Activated CD4-positive, alpha-beta memory T cell treated with anti-CD3 and anti-CD28 coated beads, Interleukin-2, amount 10 ng/mL, durations not matched to agents 7 days and 5 days (primary cell): ENCODE results near the gene MYH11. TPM values are rescaled to one million over a fixed set of nuclear protein-coding genes. Genes with fewer than 3 reads are reported as not detected.
A peak's percentile ranks its signal among the peaks of the same experiment; 100 is the strongest.

Source experiments
- CTCF ChIA-PET: fragments of 350-600 bp; sonication (Branson Sonifier 250); formaldehyde crosslinking; loops from one replicate; lab custom pipeline; 2021; ENCODE audit warnings: antibody characterized with exemption, inconsistent platforms; lab: Charles Lee
- POLR2A ChIA-PET: fragments of 350-600 bp; sonication (Branson Sonifier 250); formaldehyde crosslinking; loops from one replicate; lab custom pipeline; 2021; ENCODE audit warnings: antibody characterized with exemption; lab: Charles Lee
- DNase-seq: peaks from one replicate; pipeline ENCODE4 v3.0.0-alpha.2; 2020
- H3K27ac Mint-ChIP-seq: one replicate; pipeline ENCODE4 v1.8.0; 2021; ENCODE audit warnings: mild to moderate bottlenecking, mixed read lengths
- H3K27me3 Mint-ChIP-seq: one replicate; pipeline ENCODE4 v1.8.0; 2021; ENCODE audit warnings: mixed read lengths
- H3K36me3 Mint-ChIP-seq: one replicate; pipeline ENCODE4 v1.8.0; 2021; ENCODE audit warnings: low read depth, mixed read lengths
- H3K4me1 Mint-ChIP-seq: one replicate; pipeline ENCODE4 v1.8.0; 2021; ENCODE audit warnings: mixed read lengths
- H3K4me3 Mint-ChIP-seq: one replicate; pipeline ENCODE4 v1.8.0; 2021; ENCODE audit warnings: mild to moderate bottlenecking, mixed read lengths
- H3K9me3 Mint-ChIP-seq: one replicate; pipeline ENCODE4 v1.8.0; 2021; ENCODE audit warnings: mixed read lengths
- total RNA-seq, 2 experiments: library from RNA; stranded (reverse); gene quantifications; one replicate each; pipeline ENCODE4 v1.2.3, GENCODE V29; 2021

The MYH11 gene
- total RNA-seq, 2 experiments from 2014 or later: 0.08 to 0.10 TPM

- H3K9me3 Mint-ChIP-seq: no peaks in the 10 kb centered on the region
- ChIA-PET CTCF (interaction anchor here (0.6 to 1.3 kb wide), 3 partner anchors 8 to 363 kb away, joined by 3 to 4 read pairs (median 3); no protein-coding TSS in a partner anchor), POLR2A (no interaction called here)
- no peak for DNase-seq
- no peak overlapping the region for H3K4me3 Mint-ChIP-seq
- no peaks in the 10 kb centered on the region for H3K36me3 Mint-ChIP-seq
- H3K27ac Mint-ChIP-seq: no peak overlapping the region
- peaks cover 24% of the 10 kb centered on the region for H3K27me3 Mint-ChIP-seq
- peaks cover 2% of the 10 kb centered on the region for H3K4me1 Mint-ChIP-seq
Observed at GRCh38 chr16:15764112-15764511, 92.7 kb downstream of the MYH11 start.

GRCh38 chr16:15760129-15760528 is 96.7 kb downstream of the MYH11 start:
- no peaks in the 10 kb centered on the region for H3K36me3 Mint-ChIP-seq
- no peaks in the 10 kb centered on the region for H3K9me3 Mint-ChIP-seq
- H3K4me1 Mint-ChIP-seq: peaks cover 5% of the 10 kb centered on the region
- POLR2A ChIA-PET: no interaction called here
- H3K27me3 Mint-ChIP-seq: peaks cover 22% of the 10 kb centered on the region
- no peak for DNase-seq
- no peak overlapping the region for H3K4me3 Mint-ChIP-seq
- H3K27ac Mint-ChIP-seq: no peak overlapping the region
- CTCF ChIA-PET: interaction anchor here (1.2 to 1.4 kb wide), 2 partner anchors 13 to 367 kb away, joined by 3 read pairs; no protein-coding TSS in a partner anchor

- CTCF ChIA-PET: interaction anchor here (0.7 kb wide), 3 partner anchors 211 to 428 kb away, joined by 3 to 4 read pairs (median 3); no protein-coding TSS in a partner anchor
- POLR2A ChIA-PET: no interaction called here
- no peak for DNase-seq
- H3K27ac Mint-ChIP-seq: no peak overlapping the region
- peaks cover 15% of the 10 kb centered on the region for H3K27me3 Mint-ChIP-seq
- H3K4me3 Mint-ChIP-seq: no peak overlapping the region
- no peaks in the 10 kb centered on the region for H3K36me3 Mint-ChIP-seq
- no peaks in the 10 kb centered on the region for H3K9me3 Mint-ChIP-seq
- peaks cover 5% of the 10 kb centered on the region for H3K4me1 Mint-ChIP-seq
Observed at GRCh38 chr16:15759070-15759469, 97.8 kb downstream of the MYH11 start.

DNA sequence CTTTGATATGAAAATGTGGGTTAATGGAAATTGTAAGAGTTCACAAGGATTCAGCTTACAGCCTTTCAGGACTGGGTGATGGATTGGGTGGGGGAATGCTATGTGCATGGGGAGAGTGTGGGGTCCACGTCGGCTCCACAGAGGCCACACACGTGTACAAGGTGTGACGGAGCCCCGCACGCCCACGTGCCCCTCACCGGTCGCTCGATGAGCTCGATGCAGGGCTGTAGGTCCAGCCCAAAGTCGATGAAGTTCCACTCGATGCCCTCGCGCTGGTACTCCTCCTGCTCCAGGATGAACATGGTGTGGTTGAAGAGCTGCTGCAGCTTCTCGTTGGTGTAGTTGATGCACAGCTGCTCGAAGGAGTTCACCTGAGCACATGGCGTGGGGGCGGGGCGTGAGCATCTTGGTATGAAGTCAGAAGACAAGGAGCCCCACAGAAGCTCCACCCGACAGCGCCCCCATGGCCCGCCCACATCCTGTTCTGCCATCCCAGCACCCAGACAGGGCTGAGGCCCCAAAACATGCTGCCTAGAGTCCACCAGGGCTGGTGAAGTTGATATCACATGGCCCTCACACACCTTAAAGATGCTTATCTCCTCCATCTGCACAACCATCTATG is 99.1 kb downstream of the MYH11 start:
- Mint-ChIP-seq H3K9me3 (no peaks in the 10 kb centered on the region), H3K4me3 (no peak overlapping the region), H3K27ac (no peak overlapping the region), H3K4me1 (peaks cover 5% of the 10 kb centered on the region), H3K36me3 (no peaks in the 10 kb centered on the region), H3K27me3 (peaks cover 14% of the 10 kb centered on the region)
- ChIA-PET POLR2A (no interaction called here), CTCF (interaction anchor here (0.5 to 2.4 kb wide), 7 partner anchors 8 to 372 kb away, joined by 3 to 8 read pairs (median 4); no protein-coding TSS in a partner anchor)
- peak; percentile 30 for DNase-seq

- peaks cover 7% of the 10 kb centered on the region for H3K27me3 Mint-ChIP-seq
- H3K27ac Mint-ChIP-seq: no peak overlapping the region
- peaks cover 5% of the 10 kb centered on the region for H3K4me1 Mint-ChIP-seq
- POLR2A ChIA-PET: no interaction called here
- H3K4me3 Mint-ChIP-seq: no peak overlapping the region
- no peaks in the 10 kb centered on the region for H3K36me3 Mint-ChIP-seq
- DNase-seq: no peak
- CTCF ChIA-PET: interaction anchor here (0.7 to 2.4 kb wide), 9 partner anchors 9 to 372 kb away, joined by 3 to 8 read pairs (median 4); no protein-coding TSS in a partner anchor
- H3K9me3 Mint-ChIP-seq: no peaks in the 10 kb centered on the region
Observed at GRCh38 chr16:15757077-15757386, 99.8 kb downstream of the MYH11 start.

GRCh38 chr16:15754821-15755534 is 101.8 kb downstream of the MYH11 start:
- H3K9me3 Mint-ChIP-seq: no peaks in the 10 kb centered on the region
- no peak overlapping the region for H3K4me3 Mint-ChIP-seq
- DNase-seq: no peak
- POLR2A ChIA-PET: no interaction called here
- peaks cover 5% of the 10 kb centered on the region for H3K4me1 Mint-ChIP-seq
- H3K27me3 Mint-ChIP-seq: peaks cover under 1% of the 10 kb centered on the region
- H3K36me3 Mint-ChIP-seq: no peaks in the 10 kb centered on the region
- CTCF ChIA-PET: interaction anchor here (1.4 to 1.6 kb wide), 2 partner anchors 17 to 329 kb away, joined by 3 to 5 read pairs; no protein-coding TSS in a partner anchor
- no peak overlapping the region for H3K27ac Mint-ChIP-seq

- Mint-ChIP-seq H3K36me3 (no peaks in the 10 kb centered on the region), H3K27me3 (no peaks in the 10 kb centered on the region), H3K9me3 (no peaks in the 10 kb centered on the region), H3K4me3 (no peak overlapping the region), H3K27ac (no peak overlapping the region), H3K4me1 (peaks cover 4% of the 10 kb centered on the region)
- no peak for DNase-seq
- ChIA-PET POLR2A (no interaction called here), CTCF (no interaction called here)
Observed at GRCh38 chr16:15752717-15753488, 103.9 kb downstream of the MYH11 start.

DNA sequence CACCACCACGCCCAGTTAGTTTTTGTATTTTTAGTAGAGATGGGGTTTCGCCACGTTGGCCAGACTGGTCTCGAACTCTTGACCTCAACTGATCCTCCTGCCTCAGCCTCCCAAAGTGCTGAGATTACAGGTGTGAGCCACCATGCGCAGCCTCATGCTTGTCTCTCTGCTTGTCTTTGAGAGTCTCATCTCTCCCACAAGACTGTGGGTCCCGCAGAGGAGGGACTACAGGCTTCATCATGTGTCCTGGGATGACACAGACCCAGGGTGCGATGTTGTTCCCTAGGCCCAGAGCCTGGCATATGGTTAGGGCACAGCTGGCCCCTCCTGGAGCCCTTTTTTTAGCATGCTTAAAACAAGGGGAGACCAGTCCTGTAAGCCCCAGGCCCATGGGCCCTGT is 104.9 kb downstream of the MYH11 start:
- no peak overlapping the region for H3K4me3 Mint-ChIP-seq
- no peak for DNase-seq
- H3K9me3 Mint-ChIP-seq: no peaks in the 10 kb centered on the region
- no peaks in the 10 kb centered on the region for H3K4me1 Mint-ChIP-seq
- H3K36me3 Mint-ChIP-seq: no peaks in the 10 kb centered on the region
- POLR2A ChIA-PET: interaction anchor here (1.0 kb wide), 1 partner anchor 9 kb away, joined by 5 read pairs; no protein-coding TSS in a partner anchor
- H3K27me3 Mint-ChIP-seq: no peaks in the 10 kb centered on the region
- CTCF ChIA-PET: interaction anchor here (0.6 kb wide), 1 partner anchor 91 kb away, joined by 3 read pairs; no protein-coding TSS in a partner anchor
- H3K27ac Mint-ChIP-seq: no peak overlapping the region

DNA sequence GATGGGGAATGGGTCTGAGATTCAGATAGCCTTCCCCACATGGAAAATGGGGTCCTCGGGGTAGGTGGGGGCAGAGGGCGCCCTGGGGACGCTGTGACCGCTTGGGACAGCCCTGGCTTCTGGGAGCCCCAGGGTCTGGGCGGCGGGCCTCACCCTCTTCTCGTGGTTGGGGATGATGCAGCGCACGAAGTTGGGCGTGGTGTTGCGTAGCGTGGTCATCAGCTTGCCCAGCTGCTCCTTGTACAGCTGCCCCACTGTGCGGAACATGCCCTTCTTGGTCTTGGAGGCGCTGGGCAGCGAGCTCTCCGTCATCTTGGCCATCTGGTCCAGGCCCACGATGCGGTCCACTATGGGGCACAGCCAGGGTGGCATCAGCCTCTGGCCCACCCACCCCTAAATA is 106.8 kb downstream of the MYH11 start:
- H3K27ac Mint-ChIP-seq: no peak overlapping the region
- no peak for DNase-seq
- no peaks in the 10 kb centered on the region for H3K9me3 Mint-ChIP-seq
- CTCF ChIA-PET: no interaction called here
- no peaks in the 10 kb centered on the region for H3K36me3 Mint-ChIP-seq
- no peaks in the 10 kb centered on the region for H3K27me3 Mint-ChIP-seq
- H3K4me3 Mint-ChIP-seq: no peak overlapping the region
- no peaks in the 10 kb centered on the region for H3K4me1 Mint-ChIP-seq
- POLR2A ChIA-PET: no interaction called here

GRCh38 chr16:15749371-15749770 is 107.5 kb downstream of the MYH11 start:
- POLR2A ChIA-PET: no interaction called here
- DNase-seq: no peak
- CTCF ChIA-PET: no interaction called here
- no peaks in the 10 kb centered on the region for H3K36me3 Mint-ChIP-seq
- H3K9me3 Mint-ChIP-seq: no peaks in the 10 kb centered on the region
- H3K27me3 Mint-ChIP-seq: no peaks in the 10 kb centered on the region
- H3K4me1 Mint-ChIP-seq: no peaks in the 10 kb centered on the region
- H3K27ac Mint-ChIP-seq: no peak overlapping the region
- no peak overlapping the region for H3K4me3 Mint-ChIP-seq

- CTCF ChIA-PET: no interaction called here
- Mint-ChIP-seq H3K27ac (no peak overlapping the region), H3K4me3 (no peak overlapping the region)
Observed at GRCh38 chr16:15748654-15749053, 108.2 kb downstream of the MYH11 start.

DNA sequence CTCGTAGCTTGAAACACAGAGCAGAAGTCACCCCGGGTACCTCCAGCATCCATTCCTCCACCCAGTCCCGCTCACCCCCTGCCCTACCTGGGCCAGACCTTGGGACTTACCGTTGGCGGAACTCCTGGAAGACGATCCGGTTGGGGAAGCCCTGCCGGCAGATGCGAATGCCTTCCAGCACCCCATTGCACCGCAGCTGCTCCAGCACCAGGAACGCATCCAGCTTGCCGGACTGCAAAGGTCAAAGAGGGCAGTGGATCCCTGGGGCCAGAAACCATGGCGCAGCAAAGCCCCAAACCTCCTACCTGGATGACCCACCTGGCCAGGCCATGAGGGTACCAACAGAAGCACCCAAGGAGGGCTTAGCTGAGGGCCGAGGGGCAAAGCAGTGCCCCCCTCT is 108.9 kb downstream of the MYH11 start:
- Mint-ChIP-seq H3K4me3 (no peak overlapping the region), H3K27ac (no peak overlapping the region), H3K4me1 (no peaks in the 10 kb centered on the region), H3K36me3 (no peaks in the 10 kb centered on the region), H3K9me3 (no peaks in the 10 kb centered on the region), H3K27me3 (no peaks in the 10 kb centered on the region)
- POLR2A ChIA-PET: no interaction called here
- CTCF ChIA-PET: interaction anchor here (1.3 kb wide), 1 partner anchor 13 kb away, joined by 3 read pairs; no protein-coding TSS in a partner anchor
- no peak for DNase-seq

More at GRCh38 chr16:15748654-15749053, 108.2 kb downstream of the MYH11 start:
- no peaks in the 10 kb centered on the region for H3K27me3 Mint-ChIP-seq
- no peak for DNase-seq
- POLR2A ChIA-PET: no interaction called here
- no peaks in the 10 kb centered on the region for H3K9me3 Mint-ChIP-seq
- H3K36me3 Mint-ChIP-seq: no peaks in the 10 kb centered on the region
- no peaks in the 10 kb centered on the region for H3K4me1 Mint-ChIP-seq

GRCh38 chr16:15746332-15746731 is 110.5 kb downstream of the MYH11 start:
- ChIA-PET CTCF (no interaction called here), POLR2A (no interaction called here)
- no peaks in the 10 kb centered on the region for H3K4me1 Mint-ChIP-seq
- no peaks in the 10 kb centered on the region for H3K9me3 Mint-ChIP-seq
- peaks cover 3% of the 10 kb centered on the region for H3K36me3 Mint-ChIP-seq
- H3K27ac Mint-ChIP-seq: no peak overlapping the region
- no peak for DNase-seq
- no peaks in the 10 kb centered on the region for H3K27me3 Mint-ChIP-seq
- H3K4me3 Mint-ChIP-seq: no peak overlapping the region
